HepG2 (cell line): ENCODE results near the gene ZNF213. TPM values are rescaled to one million over a fixed set of nuclear protein-coding genes. Genes with fewer than 3 reads are reported as not detected.

Experiments used
- ATAC-seq: fragments of 200-7000 bp; cut with Tn5 transposase; 3 replicates; pipeline ENCODE4 v1.9.1; 2020; ENCODE audit warnings: mild to moderate bottlenecking, moderate library complexity
- BruUV-seq: library from RNA; stranded (reverse); fragments of 400-500 nt; replicated peaks from 2 replicates; lab custom pipeline; 2021; lab: Mats Ljungman, UMichigan
- CTCF ChIA-PET: fragments of 300-600 bp; formaldehyde crosslinking; extraction: SDS; loops from one replicate; lab custom pipeline; 2021; ENCODE audit warnings: low total read pairs, inconsistent platforms, low intra/inter-chr PET ratio; lab: Yijun Ruan, JAX
- POLR2A ChIA-PET: fragments of 350-600 bp; sonication (Branson Sonifier 250); formaldehyde crosslinking; loops from one replicate; lab custom pipeline; 2020; ENCODE audit warnings: antibody characterized with exemption, inconsistent platforms; lab: Yijun Ruan, JAX
- DNase-seq: peaks from one replicate; pipeline ENCODE4 v3.0.0-alpha.2; 2015; ENCODE audit warnings: low spot score
- FAIRE-seq: peaks from 3 replicates; lab custom pipeline; 2011; peaks lifted over from hg19 to GRCh38; lab: Jason Lieb, UNC
- H2AFZ ChIP-seq: one replicate; pipeline ENCODE4 v1.6.1; 2011; ENCODE audit warnings: low read length, inconsistent platforms
- H3K27ac ChIP-seq: fragments of 300-600 bp; 3 replicates; pipeline ENCODE4 v1.8.0; 2011; ENCODE audit warnings: mixed run types, mild to moderate bottlenecking, mixed read lengths, low read length, inconsistent platforms; ENCODE audit not compliant: insufficient read depth; ENCODE audit errors: extremely low read length
- H3K27me3 ChIP-seq, 2 experiments: fragments of 200-600 bp in 1 of 2; 2 replicates in 1 of 2; 3 replicates in 1 of 2; pipeline versions ENCODE4 v1.6.0 to v1.8.0; 2011; ENCODE audit warnings: low read length in 2 of 2, mild to moderate bottlenecking in 2 of 2, moderate library complexity in 2 of 2, inconsistent platforms in 1 of 2; ENCODE audit not compliant: insufficient read depth in 2 of 2, control insufficient read depth in 1 of 2
- H3K36me3 ChIP-seq, 2 experiments: fragments of 200-600 bp in 1 of 2; replicated peaks in 1 of 2; 2 replicates in 1 of 2; 3 replicates in 1 of 2; pipeline versions ENCODE4 v1.5.1 to v1.8.0; 2011; ENCODE audit warnings: low read length in 2 of 2, inconsistent platforms in 1 of 2; ENCODE audit not compliant: insufficient read depth in 2 of 2, control insufficient read depth in 1 of 2
- H3K4me1 ChIP-seq: 2 replicates; pipeline ENCODE4 v1.5.1; 2012; ENCODE audit warnings: low read length, inconsistent platforms; ENCODE audit not compliant: insufficient read depth
- H3K4me2 ChIP-seq: 2 replicates; pipeline ENCODE4 v1.6.0; 2011; ENCODE audit warnings: low read depth, low read length, inconsistent platforms
- H3K4me3 ChIP-seq, 3 experiments: fragments of 200-600 bp in 1 of 3; sonication (generic), shearing (Covaris generic) in 1 of 3; replicated peaks in 1 of 3; 2 replicates each; pipeline ENCODE4 v1.5.1; 2011 to 2016; ENCODE audit warnings: low read length in 3 of 3, inconsistent platforms in 2 of 3, low read depth in 2 of 3, mild to moderate bottlenecking in 2 of 3, control low read depth in 1 of 3, mixed read lengths in 1 of 3; ENCODE audit not compliant: insufficient read depth in 1 of 3
- H3K79me2 ChIP-seq: one replicate; pipeline ENCODE4 v1.6.1; 2011; ENCODE audit warnings: low read length, inconsistent platforms; ENCODE audit not compliant: insufficient read depth
- H3K9ac ChIP-seq: 2 replicates; pipeline ENCODE4 v1.6.0; 2011; ENCODE audit warnings: mild to moderate bottlenecking, low read depth, low read length, inconsistent platforms; ENCODE audit not compliant: insufficient read depth
- H3K9me3 ChIP-seq: 2 replicates; pipeline ENCODE4 v1.5.1; 2012; ENCODE audit warnings: mild to moderate bottlenecking, low read length
- H4K20me1 ChIP-seq: 2 replicates; pipeline ENCODE4 v1.6.0; 2011; ENCODE audit warnings: inconsistent platforms, mild to moderate bottlenecking, low read length, moderate library complexity; ENCODE audit not compliant: insufficient read depth
- FOXA1 ChIP-seq, 2 experiments: fragments of 450-650 bp in 1 of 2; sonication (generic) in 1 of 2; formaldehyde crosslinking in 1 of 2; IDR thresholded peaks; 2 replicates each; pipeline versions ENCODE4 v1.4.0 to v1.6.1; 2016 to 2020; ENCODE audit warnings: missing genetic modification reagents in 1 of 2
- HNRNPK ChIP-seq: fragments of 200-400 bp; formaldehyde crosslinking; IDR thresholded peaks from 2 replicates; pipeline ENCODE4 v1.6.1; 2018; ENCODE audit warnings: low read length, low read depth, moderate library complexity, mild to moderate bottlenecking; ENCODE audit not compliant: poor library complexity, severe bottlenecking
- HOXD1 ChIP-seq: sonication (generic); formaldehyde crosslinking; IDR thresholded peaks from 2 replicates; pipeline ENCODE4 v1.5.0; 2020; ENCODE audit warnings: missing genetic modification reagents
- LCORL ChIP-seq, 2 experiments: fragments of 450-650 bp in 1 of 2; sonication (generic) in 1 of 2; formaldehyde crosslinking in 1 of 2; IDR thresholded peaks; 2 replicates each; pipeline versions ENCODE4 v1.5.0 to v1.6.1; 2017 to 2020; ENCODE audit warnings: antibody characterized with exemption in 1 of 2, missing genetic modification reagents in 1 of 2
- MEIS1 ChIP-seq: sonication (generic); formaldehyde crosslinking; IDR thresholded peaks from 2 replicates; pipeline ENCODE4 v1.9.0; 2021; ENCODE audit warnings: mild to moderate bottlenecking, missing genetic modification reagents, moderate library complexity, borderline replicate concordance
- MYC ChIP-seq: sonication (generic); formaldehyde crosslinking; IDR thresholded peaks from 2 replicates; pipeline ENCODE4 v1.9.0; 2021; ENCODE audit warnings: missing genetic modification reagents, borderline replicate concordance
- POLR2A ChIP-seq, 2 experiments: IDR thresholded peaks; 2 replicates each; pipeline ENCODE4 v1.6.1; 2011; ENCODE audit warnings: low read depth in 2 of 2, low read length in 2 of 2, mild to moderate bottlenecking in 1 of 2, moderate library complexity in 1 of 2; ENCODE audit not compliant: insufficient read depth in 1 of 2
- POLR2G ChIP-seq: fragments of 200-400 bp; formaldehyde crosslinking; IDR thresholded peaks from 2 replicates; pipeline ENCODE4 v1.6.1; 2018; ENCODE audit warnings: mild to moderate bottlenecking, low read depth, low read length, moderate library complexity
- SP4 ChIP-seq: sonication (generic); formaldehyde crosslinking; IDR thresholded peaks from 2 replicates; pipeline ENCODE4 v1.8.1; 2023; ENCODE audit warnings: mild to moderate bottlenecking, missing genetic modification reagents
- ZFY ChIP-seq: sonication (generic); formaldehyde crosslinking; IDR thresholded peaks from 2 replicates; pipeline ENCODE4 v1.4.0; 2020; ENCODE audit warnings: missing genetic modification reagents
- ZNF235 ChIP-seq: sonication (generic); formaldehyde crosslinking; IDR thresholded peaks from 2 replicates; pipeline ENCODE4 v1.8.1; 2023; ENCODE audit warnings: mild to moderate bottlenecking, missing genetic modification reagents, borderline replicate concordance
- ZNF251 ChIP-seq: sonication (generic); formaldehyde crosslinking; IDR thresholded peaks from 2 replicates; pipeline ENCODE4 v1.9.0; 2021; ENCODE audit warnings: mild to moderate bottlenecking, missing genetic modification reagents
- ZNF274 ChIP-seq: sonication (generic); formaldehyde crosslinking; IDR thresholded peaks from 2 replicates; pipeline ENCODE4 v1.5.1; 2020; ENCODE audit warnings: mild to moderate bottlenecking, missing genetic modification reagents
- WGBS: methylation state at CpG from one replicate; pipeline ENCODE4 v1.1.6; 2017; ENCODE audit warnings: low lambda C conversion rate; 5-methylcytosine and 5-hydroxymethylcytosine counted together
- in situ Hi-C: cut with HindIII; loops from 2 replicates; pipeline ENCODE4 v1.10.0; 2017; ENCODE audit warnings: low pct_unique_long_range_greater_than_20kb; ENCODE audit not compliant: extremely low pct_ligation_motif_present
- intact Hi-C: fragments of 100-400 bp; cut with micrococcal nuclease; formaldehyde crosslinking; loops from one replicate; pipeline ENCODE4 v1.10.0; 2022; ENCODE audit not compliant: unreplicated experiment
- polyA plus RNA-seq, 8 experiments: library from polyadenylated mRNA; depleted of rRNA in 3 of 8; stranded (reverse) in 7 of 8; unstranded in 1 of 8; fragments of >200 nt; fragmentation: Illumina TruSeq in 4 of 8; extraction: Trizol in 4 of 8; gene quantifications; 2 replicates each; pipeline versions ENCODE4 v1.2.1 to v1.2.3, GENCODE V29; 2011 to 2016; ENCODE audit warnings: low read depth in 4 of 8, missing spikeins in 1 of 8, mixed read lengths in 1 of 8; ENCODE audit not compliant: insufficient read depth in 1 of 8
- total RNA-seq, 5 experiments: library from RNA; depleted of rRNA; stranded (reverse); fragments of >200 nt; fragmentation: Illumina TruSeq; extraction: Trizol; gene quantifications; 2 replicates each; pipeline ENCODE4 v1.2.3, GENCODE V29; 2016; ENCODE audit warnings: low read depth in 1 of 5
- TF ChIP-seq, protein P1 (sequence below): sonication (generic); formaldehyde crosslinking; IDR thresholded peaks from 2 replicates; pipeline ENCODE4 v1.4.0; 2020; ENCODE audit warnings: missing genetic modification reagents

ZNF213 gene
- total and polyA plus RNA-seq, 2 of the 13 experiments (the other 11 are each of a cell fraction or from before 2014, with no cell fraction given): 0.59 to 0.97 TPM

DNA sequence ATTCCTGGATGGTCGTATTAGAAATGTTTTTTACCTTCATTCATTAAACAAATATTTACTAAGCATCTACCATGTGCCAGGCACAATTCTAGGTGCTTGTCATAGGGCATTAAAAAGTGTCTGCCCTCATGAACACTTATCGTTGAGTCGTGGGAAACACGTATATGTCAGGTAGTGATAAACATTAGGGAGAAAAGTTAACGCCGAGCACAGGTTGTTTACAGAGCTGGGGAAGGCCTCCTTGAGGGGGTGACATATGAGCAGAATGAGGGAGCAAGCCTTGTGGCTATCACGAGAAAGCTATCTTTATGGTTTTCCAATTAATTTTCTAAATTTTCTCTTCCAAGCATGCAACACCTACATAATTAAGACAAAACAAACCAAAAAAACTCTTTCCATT is 985 bp upstream of the ZNF213 start:
- in situ Hi-C loops: no loop called here

DNA sequence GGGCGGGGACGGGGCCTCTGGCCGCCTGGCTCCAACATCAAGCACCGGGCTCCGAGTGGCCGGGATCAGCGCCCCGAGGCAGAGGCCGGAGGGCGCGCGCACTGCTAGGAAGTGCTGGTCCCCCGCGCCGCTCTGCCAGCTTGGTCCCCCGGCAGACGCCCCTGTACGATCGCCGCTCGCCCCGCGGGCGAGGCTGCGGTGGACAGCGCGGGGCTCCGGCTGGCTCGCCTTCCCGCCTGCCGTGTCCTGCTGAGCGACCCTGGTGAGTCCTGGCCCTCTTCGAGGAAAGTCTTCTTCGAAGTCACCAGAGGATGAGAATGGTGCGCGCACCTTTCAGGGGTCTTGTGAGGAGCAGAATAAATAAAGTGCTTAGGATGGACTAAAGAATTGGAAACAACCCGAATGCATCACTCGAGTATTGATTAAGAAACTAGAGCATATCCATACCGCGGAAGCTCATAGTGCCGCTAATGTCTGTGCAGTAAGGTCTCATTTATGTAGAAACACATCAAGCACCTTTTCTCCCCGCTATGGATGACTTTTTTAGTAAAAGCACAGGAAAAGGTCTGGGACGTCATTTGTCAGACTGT is 392 bp downstream of the ZNF213 start:
- Histone ChIP-seq H3K4me1 (peaks cover 24% of the 10 kb centered on the region), H3K27ac (peak overlapping the region; percentile 76), H3K4me2 (peak overlapping the region; percentile 91), H3K9ac (peak overlapping the region; percentile 94), H3K27me3 (no peaks in the 10 kb centered on the region; a peak in 1 of 5 replicates), H4K20me1 (peaks cover 7% of the 10 kb centered on the region), H3K9me3 (no peaks in the 10 kb centered on the region), H3K36me3 (no peaks in the 10 kb centered on the region), H3K4me3 (peak overlapping the region; percentile 84 to 89 (median 86)), H3K79me2 (peaks cover 16% of the 10 kb centered on the region), H2AFZ (peak overlapping the region; percentile 86)
- DNase-seq (no peak), FAIRE-seq (no peak), ATAC-seq (no peak)
- POLR2A ChIA-PET: interaction anchor here (0.7 to 3.5 kb wide), 33 partner anchors 9 to 278 kb away, joined by 3 to 81 read pairs (median 6); partner anchors contain the start of genes HCFC1R1, IL32, OR1F1 and THOC6
- WGBS: under 1% methylated on average over 16 of the region's 43 CpGs
- intact Hi-C loops (loop anchor here (2.0 kb wide), 1 partner anchor 16 kb away; no protein-coding TSS in a partner anchor), in situ Hi-C loops (no loop called here)
- CTCF ChIA-PET: no interaction called here
- BruUV-seq: TSS peak; percentile 89
- 0 out of 2 replicates have a peak, but pooled peaks have one; percentile 26 for TF ChIP-seq ZNF251
- TF ChIP-seq MEIS1: no peak
- TF ChIP-seq ZNF235 (CRISPR knock-in tag): no peak
- peak; percentile 84 for TF ChIP-seq ZNF274
- TF ChIP-seq POLR2G: 0 out of 2 replicates have a peak, but pooled peaks have one; percentile 59
- peak; percentile 58; the same call in 1 of the 2 replicates for TF ChIP-seq MYC
- 0 out of 2 replicates have a peak, but pooled peaks have one; percentile 30 for TF ChIP-seq HOXD1 (CRISPR knock-in tag)
- peak; percentile 93 for TF ChIP-seq HNRNPK
- no peak for TF ChIP-seq ZFY
- TF ChIP-seq, protein P1, sequence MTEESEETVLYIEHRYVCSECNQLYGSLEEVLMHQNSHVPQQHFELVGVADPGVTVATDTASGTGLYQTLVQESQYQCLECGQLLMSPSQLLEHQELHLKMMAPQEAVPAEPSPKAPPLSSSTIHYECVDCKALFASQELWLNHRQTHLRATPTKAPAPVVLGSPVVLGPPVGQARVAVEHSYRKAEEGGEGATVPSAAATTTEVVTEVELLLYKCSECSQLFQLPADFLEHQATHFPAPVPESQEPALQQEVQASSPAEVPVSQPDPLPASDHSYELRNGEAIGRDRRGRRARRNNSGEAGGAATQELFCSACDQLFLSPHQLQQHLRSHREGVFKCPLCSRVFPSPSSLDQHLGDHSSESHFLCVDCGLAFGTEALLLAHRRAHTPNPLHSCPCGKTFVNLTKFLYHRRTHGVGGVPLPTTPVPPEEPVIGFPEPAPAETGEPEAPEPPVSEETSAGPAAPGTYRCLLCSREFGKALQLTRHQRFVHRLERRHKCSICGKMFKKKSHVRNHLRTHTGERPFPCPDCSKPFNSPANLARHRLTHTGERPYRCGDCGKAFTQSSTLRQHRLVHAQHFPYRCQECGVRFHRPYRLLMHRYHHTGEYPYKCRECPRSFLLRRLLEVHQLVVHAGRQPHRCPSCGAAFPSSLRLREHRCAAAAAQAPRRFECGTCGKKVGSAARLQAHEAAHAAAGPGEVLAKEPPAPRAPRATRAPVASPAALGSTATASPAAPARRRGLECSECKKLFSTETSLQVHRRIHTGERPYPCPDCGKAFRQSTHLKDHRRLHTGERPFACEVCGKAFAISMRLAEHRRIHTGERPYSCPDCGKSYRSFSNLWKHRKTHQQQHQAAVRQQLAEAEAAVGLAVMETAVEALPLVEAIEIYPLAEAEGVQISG: no peak
- no peak for TF ChIP-seq LCORL (IDR thresholded peaks at IDR 0.05)
- TF ChIP-seq LCORL (CRISPR knock-in tag; IDR thresholded peaks at IDR 0.05): 0 out of 2 replicates have a peak, but pooled peaks have one; percentile 10
- TF ChIP-seq SP4 (CRISPR knock-in tag): peak; percentile 30; the same call in 1 of the 2 replicates

More for the DNA sequence above, 985 bp upstream of the ZNF213 start:
- H3K9me3 ChIP-seq: no peaks in the 10 kb centered on the region
- no peak for ATAC-seq
- TF ChIP-seq FOXA1 (IDR thresholded peaks at IDR 0.05) (no peak), FOXA1 (CRISPR knock-in tag; IDR thresholded peaks at IDR 0.05) (peak; percentile 31; the same call in 1 of the 2 replicates), POLR2A (IDR thresholded peaks at IDR 0.05; ENCODE audit: insufficient read depth in 1 of 2, low read depth in 2 of 2, low read length in 2 of 2) (no peak)
- TF ChIP-seq, all 625 proteins: peak for 1
- Histone ChIP-seq H3K4me3 (peak overlapping the region; percentile 90 to 100 (median 97)), H3K4me1 (peaks cover 35% of the 10 kb centered on the region), H3K9ac (peak overlapping the region; percentile 97), H3K27me3 (no peaks in the 10 kb centered on the region; a peak in 1 of 5 replicates), H3K79me2 (peaks cover 16% of the 10 kb centered on the region), H3K36me3 (no peaks in the 10 kb centered on the region), H2AFZ (no peak overlapping the region), H3K4me2 (peak overlapping the region; percentile 92), H4K20me1 (peaks cover 7% of the 10 kb centered on the region), H3K27ac (peak overlapping the region; percentile 93)
- no peak for FAIRE-seq
- 2% methylated on average over 7 of the region's 7 CpGs for WGBS
- CTCF ChIA-PET: no interaction called here
- intact Hi-C loops: loop anchor here (2.0 to 5.0 kb wide), 3 partner anchors 17 to 38 kb away; partner anchors contain the start of gene ZSCAN10
- BruUV-seq: no TSS peak
- POLR2A ChIA-PET: interaction anchor here (0.9 to 3.5 kb wide), 13 partner anchors 9 to 153 kb away, joined by 3 to 81 read pairs (median 10); partner anchors contain the start of gene IL32
- no peak for DNase-seq
